ENCODE data around the gene PIGB.

DNA sequence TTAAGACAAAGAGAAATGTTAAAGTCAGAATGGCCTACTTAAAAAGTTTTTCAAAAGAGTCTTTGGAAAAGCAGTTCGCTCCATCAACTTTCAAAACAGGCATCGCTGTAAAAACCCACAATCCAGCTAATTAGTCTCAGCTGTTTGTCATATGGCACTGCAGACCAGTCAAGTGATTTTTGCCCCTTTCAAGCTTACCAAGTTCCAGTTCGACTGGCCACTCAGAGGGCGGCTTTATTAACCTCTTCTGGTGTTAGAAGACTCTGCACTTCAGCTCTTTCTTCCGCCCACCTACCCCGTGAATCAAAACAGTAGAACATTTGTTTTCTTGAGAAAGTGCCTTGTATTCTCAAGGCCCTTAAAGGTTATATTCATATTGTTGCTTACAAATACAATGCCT, 48.7 kb upstream of the PIGB start:
- TF ChIP-seq CTCF (IDR thresholded peaks at IDR 0.05): no peak
- no peak for TF ChIP-seq POLR2A (IDR thresholded peaks at IDR 0.05)

All from esophagus squamous epithelium (tissue), 4 donors.